A549 (cell line): ENCODE measurements around the gene RGL3. TPM values are rescaled to one million over a fixed set of nuclear protein-coding genes. Genes with fewer than 3 reads are reported as not detected.

Experiments
- ATAC-seq, 2 experiments: fragments of 200-7000 bp in 1 of 2; fragments of >200 bp in 1 of 2; cut with Nextera tagmentation in 1 of 2; cut with Tn5 transposase in 1 of 2; 3 replicates each; pipeline versions ENCODE4 v1.8.0 to v1.9.1; 2018 to 2020; ENCODE audit warnings: mild to moderate bottlenecking in 1 of 2, moderate library complexity in 1 of 2
- CTCF ChIA-PET: fragments of 300-600 bp; sonication (Branson Sonifier 250); formaldehyde crosslinking; extraction: SDS; loops from one replicate; lab custom pipeline; 2021; ENCODE audit warnings: antibody characterized with exemption, inconsistent platforms; lab: Yijun Ruan, JAX
- POLR2A ChIA-PET: fragments of 350-600 bp; formaldehyde crosslinking; extraction: SDS; loops from one replicate; lab custom pipeline; 2021; ENCODE audit warnings: antibody characterized with exemption, inconsistent platforms; lab: Yijun Ruan, JAX
- DNase-seq, 2 experiments: peaks; one replicate each; pipeline versions ENCODE4 v3.0.0 to v3.0.0-alpha.2; 2011 to 2016; ENCODE audit warnings: low read depth in 1 of 2, low spot score in 1 of 2
- FAIRE-seq: peaks from 2 replicates; lab custom pipeline; 2011; peaks lifted over from hg19 to GRCh38; lab: Jason Lieb, UNC
- H3K27ac ChIP-seq, 2 experiments: fragments of >200 bp; sonication (Bioruptor Twin); formaldehyde crosslinking; 3 replicates each; pipeline ENCODE4 v1.5.1; 2016 to 2017
- H3K4me1 ChIP-seq: fragments of >200 bp; sonication (Bioruptor Twin); formaldehyde crosslinking; 3 replicates; pipeline ENCODE4 v1.6.1; 2016
- H3K4me2 ChIP-seq: fragments of >200 bp; sonication (Bioruptor Twin); formaldehyde crosslinking; 3 replicates; pipeline ENCODE4 v1.6.1; 2016
- H3K4me3 ChIP-seq: fragments of >200 bp; sonication (Bioruptor Twin); formaldehyde crosslinking; 3 replicates; pipeline ENCODE4 v1.5.1; 2016
- H3K9me3 ChIP-seq: fragments of >200 bp; sonication (Bioruptor Twin); formaldehyde crosslinking; 3 replicates; pipeline ENCODE4 v1.6.1; 2016
- BCL3 ChIP-seq: fragments of >200 bp; sonication (Bioruptor Twin); formaldehyde crosslinking; IDR thresholded peaks from 3 replicates; pipeline ENCODE4 v1.6.1; 2016
- CEBPB ChIP-seq, 2 experiments: fragments of >200 bp in 1 of 2; sonication (Bioruptor Twin) in 1 of 2; formaldehyde crosslinking in 1 of 2; IDR thresholded peaks; 2 replicates each; pipeline ENCODE4 v1.6.1; 2012 to 2016
- CHD2 ChIP-seq: fragments of 150-350 bp; IDR thresholded peaks from 2 replicates; pipeline ENCODE4 v1.6.1; 2014; ENCODE audit warnings: low read length; ENCODE audit not compliant: partially characterized antibody
- CHD4 ChIP-seq: fragments of 200-600 bp; sonication (generic); IDR thresholded peaks from 2 replicates; pipeline ENCODE4 v1.6.1; 2016; ENCODE audit warnings: antibody characterized with exemption, mild to moderate bottlenecking, borderline replicate concordance
- EHF ChIP-seq: fragments of 250-450 bp; sonication (Bioruptor Pico); IDR thresholded peaks from 2 replicates; pipeline ENCODE4 v1.5.0; 2020; ENCODE audit warnings: mild to moderate bottlenecking
- EHMT2 ChIP-seq: fragments of 200-600 bp; sonication (generic); IDR thresholded peaks from 2 replicates; pipeline ENCODE4 v1.6.1; 2016; ENCODE audit warnings: antibody characterized with exemption, low read depth, mild to moderate bottlenecking, moderate library complexity
- ESRRA ChIP-seq: fragments of 150-350 bp; IDR thresholded peaks from 2 replicates; pipeline ENCODE4 v1.6.1; 2014; ENCODE audit warnings: mild to moderate bottlenecking, low read length, borderline replicate concordance
- FOSL2 ChIP-seq, 2 experiments: fragments of 450-650 bp in 1 of 2; fragments of >200 bp in 1 of 2; sonication (Bioruptor Twin) in 1 of 2; formaldehyde crosslinking; IDR thresholded peaks; 2 replicates each; pipeline versions ENCODE4 v1.5.0 to v1.6.1; 2016 to 2020; ENCODE audit warnings: mild to moderate bottlenecking in 1 of 2, moderate library complexity in 1 of 2
- GATA3 ChIP-seq: IDR thresholded peaks from 2 replicates; pipeline ENCODE4 v1.6.1; 2012; ENCODE audit warnings: borderline replicate concordance
- HEYL ChIP-seq: fragments of 250-450 bp; sonication (Bioruptor Pico); IDR thresholded peaks from 2 replicates; pipeline ENCODE4 v1.8.0; 2021; ENCODE audit warnings: mild to moderate bottlenecking, moderate library complexity
- HOXA7 ChIP-seq: fragments of 250-450 bp; sonication (Bioruptor Pico); IDR thresholded peaks from 2 replicates; pipeline ENCODE4 v1.5.0; 2020; ENCODE audit warnings: mild to moderate bottlenecking, moderate library complexity
- HOXB13 ChIP-seq: fragments of 250-450 bp; sonication (Bioruptor Pico); IDR thresholded peaks from 2 replicates; pipeline ENCODE4 v1.5.0; 2020; ENCODE audit warnings: low read depth, mild to moderate bottlenecking, moderate library complexity
- KDM5A ChIP-seq: fragments of 200-600 bp; sonication (generic); IDR thresholded peaks from 2 replicates; pipeline ENCODE4 v1.6.1; 2016; ENCODE audit warnings: antibody characterized with exemption, mild to moderate bottlenecking
- MAFK ChIP-seq: fragments of 450-650 bp; IDR thresholded peaks from 2 replicates; pipeline ENCODE4 v1.6.1; 2014; ENCODE audit not compliant: partially characterized antibody
- MYC ChIP-seq: IDR thresholded peaks from 2 replicates; pipeline ENCODE4 v1.6.1; 2012; ENCODE audit warnings: mild to moderate bottlenecking, inconsistent platforms, low read length, improper control_type of control experiment, borderline replicate concordance
- RARB ChIP-seq: fragments of 250-450 bp; sonication (Bioruptor Pico); IDR thresholded peaks from 2 replicates; pipeline ENCODE4 v1.8.0; 2021; ENCODE audit warnings: mild to moderate bottlenecking, moderate library complexity
- RCOR1 ChIP-seq: fragments of 150-350 bp; IDR thresholded peaks from 2 replicates; pipeline ENCODE4 v1.6.1; 2014; ENCODE audit warnings: antibody characterized with exemption, low read length, low read depth
- SMC3 ChIP-seq: fragments of >200 bp; sonication (Bioruptor Twin); formaldehyde crosslinking; IDR thresholded peaks from 3 replicates; pipeline ENCODE4 v1.6.1; 2018; ENCODE audit warnings: inconsistent platforms
- SREBF2 ChIP-seq: fragments of 450-650 bp; IDR thresholded peaks from 2 replicates; pipeline ENCODE4 v1.6.1; 2014; ENCODE audit warnings: mild to moderate bottlenecking, moderate library complexity
- ZC3H11A ChIP-seq: fragments of 450-650 bp; IDR thresholded peaks from 2 replicates; pipeline ENCODE4 v1.6.1; 2014; ENCODE audit warnings: antibody characterized with exemption, mild to moderate bottlenecking
- ZNF302 ChIP-seq: fragments of 250-450 bp; sonication (Bioruptor Pico); IDR thresholded peaks from 2 replicates; pipeline ENCODE4 v1.9.0; 2021; ENCODE audit warnings: inconsistent platforms, mild to moderate bottlenecking, moderate library complexity
- WGBS: methylation state at CpG from one replicate; pipeline ENCODE4 v1.1.6; 2017; ENCODE audit errors: missing lambda C conversion rate; 5-methylcytosine and 5-hydroxymethylcytosine counted together
- polyA plus RNA-seq, 4 experiments: library from polyadenylated mRNA; depleted of rRNA in 3 of 4; stranded (reverse); fragments of >200 nt; fragmentation: RNase III in 1 of 4; extraction: RNeasy Plus Mini Kit Qiagen cat#74134 plus additional on column Dnase treatment in 1 of 4; gene quantifications; 2 replicates in 3 of 4; 3 replicates in 1 of 4; pipeline ENCODE4 v1.2.3, GENCODE V29; 2011 to 2017
- TF ChIP-seq, protein P1 (sequence below): IDR thresholded peaks from 2 replicates; pipeline ENCODE4 v1.6.1; 2012; ENCODE audit warnings: low read depth, borderline replicate concordance
- TF ChIP-seq, protein P2 (sequence below): fragments of 450-650 bp; IDR thresholded peaks from 2 replicates; pipeline ENCODE4 v1.6.1; 2014; ENCODE audit warnings: antibody characterized with exemption

RGL3 gene
- polyA plus RNA-seq, 2 of the 4 experiments (the other 2 are of a cell fraction): 1.5 to 3.7 TPM

DNA sequence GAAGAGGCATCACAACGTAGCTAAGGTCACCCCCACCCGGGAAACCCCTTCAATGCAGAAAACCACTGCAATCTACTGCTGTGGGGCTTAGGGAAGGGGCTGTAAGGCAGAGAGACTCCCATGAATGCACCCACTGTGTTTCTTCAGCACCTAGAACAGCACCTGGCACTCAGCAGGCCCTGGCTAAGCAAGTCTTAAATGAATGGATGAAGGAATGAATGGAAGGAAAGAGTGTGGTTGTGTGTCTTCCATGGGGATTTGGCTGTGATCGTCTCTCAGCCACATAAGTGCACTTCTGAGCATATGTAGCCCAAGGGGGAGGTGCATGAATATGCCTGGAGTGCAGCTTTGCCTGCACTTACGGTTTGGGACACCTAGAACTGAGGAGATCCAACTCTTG lies 69.9 kb downstream of the RGL3 start (continued):
- TF ChIP-seq MYC (no peak), ZNF302 (no peak), HEYL (CRISPR knock-in tag) (no peak), MAFK (no peak)
- TF ChIP-seq, protein P1, sequence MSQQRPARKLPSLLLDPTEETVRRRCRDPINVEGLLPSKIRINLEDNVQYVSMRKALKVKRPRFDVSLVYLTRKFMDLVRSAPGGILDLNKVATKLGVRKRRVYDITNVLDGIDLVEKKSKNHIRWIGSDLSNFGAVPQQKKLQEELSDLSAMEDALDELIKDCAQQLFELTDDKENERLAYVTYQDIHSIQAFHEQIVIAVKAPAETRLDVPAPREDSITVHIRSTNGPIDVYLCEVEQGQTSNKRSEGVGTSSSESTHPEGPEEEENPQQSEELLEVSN: no peak

DNA sequence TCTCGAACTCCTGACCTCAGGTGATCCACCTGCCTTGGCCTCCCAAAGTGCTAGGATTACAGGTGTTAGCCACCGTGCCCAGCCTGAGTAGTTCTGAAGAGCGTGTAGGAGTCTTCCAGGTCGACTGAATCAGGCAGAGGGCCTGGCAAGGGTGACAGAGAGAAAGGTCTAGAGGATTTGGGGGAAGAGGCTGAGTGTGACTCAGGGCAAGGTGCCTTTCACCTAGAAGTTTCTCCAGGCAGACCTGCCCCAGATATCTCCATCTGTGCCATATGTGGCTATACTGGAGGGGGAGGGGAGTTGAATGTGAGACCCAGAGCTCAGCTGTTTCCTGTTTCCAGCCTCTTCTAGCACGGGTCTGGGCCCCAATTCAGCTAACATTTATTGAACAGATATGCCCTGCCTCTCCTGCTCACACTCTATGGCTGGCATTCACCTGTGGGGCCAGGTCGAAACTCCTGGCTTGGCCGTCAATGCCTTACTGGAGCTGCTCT lies 71.5 kb downstream of the RGL3 start:
- WGBS: 82% methylated on average over 6 of the region's 7 CpGs
- Histone ChIP-seq H3K4me2 (no peak overlapping the region), H3K4me1 (peaks cover 28% of the 10 kb centered on the region), H3K9me3 (0 out of 3 replicates have a peak, but pooled peaks cover 7% of the 10 kb centered on the region), H3K27ac (peak overlapping the region in 1 of 2 experiments; percentile 84; a peak in 2 of 6 replicates), H3K4me3 (no peak overlapping the region)
- no peak for FAIRE-seq
- no peak for DNase-seq
- ChIA-PET POLR2A (interaction anchor here (2.8 kb wide), 1 partner anchor 33 kb away, joined by 18 read pairs; no protein-coding TSS in a partner anchor), CTCF (interaction anchor here (1.0 to 1.7 kb wide), 5 partner anchors 16 to 184 kb away, joined by 3 to 4 read pairs (median 3); partner anchors contain the start of gene SWSAP1)
- TF ChIP-seq KDM5A (no peak), HOXB13 (CRISPR knock-in tag) (no peak), CHD4 (no peak), CHD2 (no peak), ESRRA (no peak), BCL3 (no peak), GATA3 (no peak), CEBPB (IDR thresholded peaks at IDR 0.05) (no peak), ZC3H11A (no peak), SREBF2 (no peak), HOXA7 (CRISPR knock-in tag) (no peak), EHMT2 (no peak), EHF (CRISPR knock-in tag) (no peak), FOSL2 (IDR thresholded peaks at IDR 0.05) (no peak), FOSL2 (CRISPR knock-in tag; IDR thresholded peaks at IDR 0.05) (no peak), RARB (CRISPR knock-in tag) (no peak), RCOR1 (no peak), SMC3 (no peak), HEYL (CRISPR knock-in tag) (no peak)
- TF ChIP-seq, protein P2, sequence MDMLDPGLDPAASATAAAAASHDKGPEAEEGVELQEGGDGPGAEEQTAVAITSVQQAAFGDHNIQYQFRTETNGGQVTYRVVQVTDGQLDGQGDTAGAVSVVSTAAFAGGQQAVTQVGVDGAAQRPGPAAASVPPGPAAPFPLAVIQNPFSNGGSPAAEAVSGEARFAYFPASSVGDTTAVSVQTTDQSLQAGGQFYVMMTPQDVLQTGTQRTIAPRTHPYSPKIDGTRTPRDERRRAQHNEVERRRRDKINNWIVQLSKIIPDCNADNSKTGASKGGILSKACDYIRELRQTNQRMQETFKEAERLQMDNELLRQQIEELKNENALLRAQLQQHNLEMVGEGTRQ: no peak
- ATAC-seq: no peak
